Esophagus (tissue), 2 donors: ENCODE data around the gene CARD9. TPM values are rescaled to one million over a fixed set of nuclear protein-coding genes. Genes with fewer than 3 reads are reported as not detected.

Source experiments
- H3K27ac ChIP-seq, 2 donors: one replicate each; pipeline ENCODE4 v1.5.1; 2013; ENCODE audit warnings: low read depth in 2 of 2, mild to moderate bottlenecking in 2 of 2, inconsistent platforms in 1 of 2, low read length in 1 of 2, moderate library complexity in 1 of 2
- H3K27me3 ChIP-seq, 2 donors: one replicate each; pipeline ENCODE4 v1.6.1; 2013; ENCODE audit warnings: low read length in 2 of 2, control low read depth in 1 of 2, mild to moderate bottlenecking in 1 of 2; ENCODE audit not compliant: insufficient read depth in 2 of 2, control insufficient read depth in 1 of 2
- H3K36me3 ChIP-seq, 2 donors: one replicate each; pipeline ENCODE4 v1.6.1; 2013; ENCODE audit warnings: low read length in 1 of 2; ENCODE audit not compliant: control insufficient read depth in 2 of 2, insufficient read depth in 2 of 2
- H3K4me1 ChIP-seq, 2 donors: one replicate each; pipeline ENCODE4 v1.6.1; 2013; ENCODE audit warnings: low read length in 1 of 2; ENCODE audit not compliant: control insufficient read depth in 2 of 2, insufficient read depth in 2 of 2
- H3K4me3 ChIP-seq, 2 donors: one replicate each; pipeline ENCODE4 v1.5.1; 2013; ENCODE audit warnings: low read length in 2 of 2, mild to moderate bottlenecking in 2 of 2, low read depth in 1 of 2, moderate library complexity in 1 of 2
- H3K9me3 ChIP-seq, 2 donors: one replicate each; pipeline ENCODE4 v1.6.1; 2013; ENCODE audit warnings: mild to moderate bottlenecking in 2 of 2, low read depth in 1 of 2, low read length in 1 of 2, moderate library complexity in 1 of 2; ENCODE audit not compliant: control insufficient read depth in 2 of 2, insufficient read depth in 1 of 2
- WGBS, 2 donors: extraction: QIAGEN DNeasy Blood & Tissue Kit; methylation state at CpG; one replicate each; pipeline ENCODE4 v1.1.7; 2013; 5-methylcytosine and 5-hydroxymethylcytosine counted together
- polyA plus RNA-seq, 2 donors: library from polyadenylated mRNA; stranded (reverse); fragments of 200-250 nt; gene quantifications; one replicate each; pipeline ENCODE4 v1.2.3, GENCODE V29; 2013
- donor health status: healthy with polysubstance abuse.
- donor health status: Bipolar disorder and iron deficiency.

The CARD9 gene
- 1 to 10 TPM; 1.1 to 1.8 TPM for polyA plus RNA-seq

GRCh38 chr9:136373300-136374182 lies at the start of gene CARD9:
Gene CARD9, minus strand, starts transcription at chr9:136373669. Its CDS starts 1,591 bp downstream, at chr9:136372078.
- H3K36me3 ChIP-seq = no peaks in the 10 kb centered on the region
- WGBS, 2 donors = 52 to 63% methylated on average over 25 to 27 of the region's 27 CpGs
- H3K4me1 ChIP-seq = peaks cover 0 to 17% of the 10 kb centered on the region in 2 donors
- no peaks in the 10 kb centered on the region for H3K9me3 ChIP-seq
- H3K27me3 ChIP-seq = no peaks in the 10 kb centered on the region
- no peak within 1 kb of the TSS for H3K27ac ChIP-seq
- peak within 1 kb of the TSS in 1 of 2 donors; percentile 16 for H3K4me3 ChIP-seq

GRCh38 chr9:136422876-136423275 lies 49.4 kb upstream of the CARD9 start:
- Histone ChIP-seq H3K9me3 (no peaks in the 10 kb centered on the region), H3K36me3 (peaks cover 11 to 45% of the 10 kb centered on the region in 2 donors), H3K27me3 (no peaks in the 10 kb centered on the region), H3K4me3 (no peak overlapping the region), H3K4me1 (no peaks in the 10 kb centered on the region), H3K27ac (no peak overlapping the region)
- 94 to 96% methylated on average over 26 of the region's 26 CpGs for WGBS, 2 donors

DNA sequence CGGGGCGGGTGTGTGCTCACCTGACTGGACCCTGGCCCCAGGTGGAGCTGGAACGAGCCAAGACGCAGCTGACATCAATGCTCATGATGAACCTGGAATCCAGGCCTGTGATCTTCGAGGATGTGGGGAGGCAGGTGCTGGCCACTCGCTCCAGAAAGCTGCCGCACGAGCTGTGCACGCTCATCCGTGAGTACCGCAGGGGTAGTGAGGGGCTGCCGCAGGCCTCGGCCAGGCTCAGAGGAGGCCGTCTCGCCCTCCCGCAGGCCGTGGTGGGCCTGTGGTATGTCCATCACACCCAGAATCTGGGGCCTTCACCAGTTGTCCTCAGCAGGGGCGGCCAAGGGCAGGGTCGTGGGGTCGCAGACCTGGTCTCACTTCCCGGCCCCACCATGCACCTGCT lies 48.3 kb upstream of the CARD9 start:
- H3K4me1 ChIP-seq = no peaks in the 10 kb centered on the region
- no peaks in the 10 kb centered on the region for H3K27me3 ChIP-seq
- peaks cover 14 to 51% of the 10 kb centered on the region in 2 donors for H3K36me3 ChIP-seq
- no peak overlapping the region for H3K4me3 ChIP-seq
- H3K9me3 ChIP-seq = no peaks in the 10 kb centered on the region
- H3K27ac ChIP-seq = no peak overlapping the region
- 91 to 93% methylated on average over 21 of the region's 21 CpGs for WGBS, 2 donors

- 93 to 94% methylated on average over 12 of the region's 12 CpGs for WGBS, 2 donors
- H3K36me3 ChIP-seq = peaks cover 23 to 69% of the 10 kb centered on the region in 2 donors
- H3K27ac ChIP-seq = no peak overlapping the region
- H3K27me3 ChIP-seq = no peaks in the 10 kb centered on the region
- H3K9me3 ChIP-seq = no peaks in the 10 kb centered on the region
- no peak overlapping the region for H3K4me3 ChIP-seq
- H3K4me1 ChIP-seq = no peaks in the 10 kb centered on the region
Observed at GRCh38 chr9:136419092-136419420, 45.6 kb upstream of the CARD9 start.

- WGBS, 2 donors = 93% methylated on average over 48 of the region's 48 CpGs
- peaks cover 21 to 70% of the 10 kb centered on the region in 2 donors for H3K36me3 ChIP-seq
- no peak overlapping the region for H3K4me3 ChIP-seq
- no peak overlapping the region for H3K27ac ChIP-seq
- H3K4me1 ChIP-seq = no peaks in the 10 kb centered on the region
- H3K27me3 ChIP-seq = no peaks in the 10 kb centered on the region
- no peaks in the 10 kb centered on the region for H3K9me3 ChIP-seq
Observed at GRCh38 chr9:136418182-136419091, 45.0 kb upstream of the CARD9 start.

- 89 to 93% methylated on average over 19 of the region's 19 CpGs for WGBS, 2 donors
- Histone ChIP-seq H3K27me3 (no peaks in the 10 kb centered on the region), H3K27ac (no peak overlapping the region), H3K36me3 (peaks cover 14 to 62% of the 10 kb centered on the region in 2 donors), H3K4me3 (no peak overlapping the region), H3K4me1 (peaks cover 0 to 1% of the 10 kb centered on the region in 2 donors), H3K9me3 (no peaks in the 10 kb centered on the region)
Observed at GRCh38 chr9:136416914-136417313, 43.4 kb upstream of the CARD9 start.

DNA sequence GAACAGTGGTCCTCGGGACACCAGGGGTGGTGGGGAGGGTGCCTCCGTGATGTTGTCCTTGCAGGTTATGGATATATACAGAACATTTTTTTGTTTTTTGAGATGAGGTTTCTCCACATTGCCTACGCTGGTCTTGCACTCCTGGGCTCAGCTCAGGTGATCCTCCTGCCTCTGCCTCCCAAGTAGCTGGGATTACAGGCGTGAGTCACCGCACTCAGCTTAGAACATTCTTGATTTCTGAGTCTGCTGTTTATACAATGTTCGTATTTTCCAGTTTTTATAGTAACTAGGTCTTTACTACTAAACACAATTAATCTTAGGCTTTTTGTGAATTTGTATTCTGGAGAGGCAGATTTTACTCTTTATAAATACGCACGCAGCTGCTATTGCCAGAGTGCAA lies 43.0 kb upstream of the CARD9 start:
- Histone ChIP-seq H3K4me1 (peaks cover under 1 to 1% of the 10 kb centered on the region in 2 donors), H3K36me3 (peaks cover 14 to 58% of the 10 kb centered on the region in 2 donors), H3K27me3 (no peaks in the 10 kb centered on the region), H3K4me3 (no peak overlapping the region), H3K9me3 (no peaks in the 10 kb centered on the region), H3K27ac (no peak overlapping the region)
- WGBS, 2 donors = 94% methylated on average over 8 of the region's 8 CpGs

GRCh38 chr9:136412962-136413361 lies 39.5 kb upstream of the CARD9 start:
- 75 to 78% methylated on average over 9 of the region's 9 CpGs for WGBS, 2 donors
- no peaks in the 10 kb centered on the region for H3K9me3 ChIP-seq
- peaks cover 14 to 41% of the 10 kb centered on the region in 2 donors for H3K36me3 ChIP-seq
- H3K4me1 ChIP-seq = peaks cover 2 to 7% of the 10 kb centered on the region in 2 donors
- H3K4me3 ChIP-seq = no peak overlapping the region
- no peaks in the 10 kb centered on the region for H3K27me3 ChIP-seq
- no peak overlapping the region for H3K27ac ChIP-seq

GRCh38 chr9:136411378-136411777 lies 37.9 kb upstream of the CARD9 start:
- H3K36me3 ChIP-seq = peaks cover 14 to 37% of the 10 kb centered on the region in 2 donors
- no peak overlapping the region for H3K27ac ChIP-seq
- H3K4me1 ChIP-seq = peaks cover 2 to 7% of the 10 kb centered on the region in 2 donors
- 27 to 32% methylated on average over 4 of the region's 4 CpGs for WGBS, 2 donors
- no peaks in the 10 kb centered on the region for H3K27me3 ChIP-seq
- peak overlapping the region; percentile 88 to 96 for H3K4me3 ChIP-seq
- H3K9me3 ChIP-seq = no peaks in the 10 kb centered on the region
